DND-41 (cell line): ENCODE results near the gene TBC1D22A.

Experiments
- ATAC-seq: fragments of 200-7000 bp; cut with Tn5 transposase; 3 replicates; pipeline ENCODE4 v1.9.1; 2021; ENCODE audit warnings: low read depth; ENCODE audit not compliant: insufficient read depth
- DNase-seq: peaks from one replicate; pipeline ENCODE4 v3.0.0-alpha.2; 2020
- H2AFZ ChIP-seq: 2 replicates; pipeline ENCODE4 v1.6.0; 2012; ENCODE audit warnings: low read depth, low read length
- H3K27ac ChIP-seq: 2 replicates; pipeline ENCODE4 v1.5.1; 2012; ENCODE audit warnings: low read length, inconsistent platforms
- H3K27me3 ChIP-seq: fragments of 200-600 bp; sonication (generic); 2 replicates; pipeline ENCODE4 v1.6.0; 2012; ENCODE audit warnings: low read length, mild to moderate bottlenecking, inconsistent platforms; ENCODE audit not compliant: insufficient read depth, poor library complexity
- H3K36me3 ChIP-seq: 2 replicates; pipeline ENCODE4 v1.5.1; 2012; ENCODE audit warnings: low read length, inconsistent platforms; ENCODE audit not compliant: insufficient read depth
- H3K4me1 ChIP-seq: 2 replicates; pipeline ENCODE4 v1.5.1; 2012; ENCODE audit warnings: mild to moderate bottlenecking, low read length; ENCODE audit not compliant: insufficient read depth
- H3K4me2 ChIP-seq: 2 replicates; pipeline ENCODE4 v1.6.0; 2012; ENCODE audit warnings: mild to moderate bottlenecking, moderate library complexity, low read length, inconsistent platforms; ENCODE audit not compliant: insufficient read depth
- H3K4me3 ChIP-seq, 2 experiments: fragments of 200-600 bp in 1 of 2; shearing (Covaris generic) in 1 of 2; 2 replicates each; pipeline ENCODE4 v1.5.1; 2012 to 2016; ENCODE audit warnings: inconsistent platforms in 2 of 2, low read length in 2 of 2, mild to moderate bottlenecking in 2 of 2, low read depth in 1 of 2, moderate library complexity in 1 of 2
- H3K79me2 ChIP-seq: 2 replicates; pipeline ENCODE4 v1.6.0; 2012; ENCODE audit warnings: low read length, inconsistent platforms; ENCODE audit not compliant: insufficient read depth
- H3K9ac ChIP-seq: 2 replicates; pipeline ENCODE4 v1.6.0; 2012; ENCODE audit warnings: low read depth, mild to moderate bottlenecking, inconsistent platforms, low read length, moderate library complexity
- H3K9me3 ChIP-seq: 2 replicates; pipeline ENCODE4 v1.5.1; 2012; ENCODE audit warnings: low read length, moderate library complexity, mild to moderate bottlenecking, inconsistent platforms; ENCODE audit not compliant: insufficient read depth, severe bottlenecking
- H4K20me1 ChIP-seq: 2 replicates; pipeline ENCODE4 v1.6.0; 2012; ENCODE audit warnings: low read length; ENCODE audit not compliant: insufficient read depth
- EZH2 ChIP-seq: IDR thresholded peaks from 3 replicates; pipeline ENCODE4 v1.6.1; 2012; ENCODE audit warnings: borderline replicate concordance, low read depth, mild to moderate bottlenecking, moderate library complexity, low read length, inconsistent platforms; ENCODE audit not compliant: severe bottlenecking
- TF ChIP-seq, protein P1 (sequence below): IDR thresholded peaks from 2 replicates; pipeline ENCODE4 v1.5.1; 2012; ENCODE audit warnings: borderline replicate concordance, low read length, moderate library complexity, mild to moderate bottlenecking; ENCODE audit not compliant: poor library complexity, severe bottlenecking; ENCODE audit errors: extremely low read depth

Gene TBC1D22A

GRCh38 chr22:46869831-46870441, 107.5 kb downstream of the TBC1D22A start:
- Histone ChIP-seq H3K36me3 (peaks cover 10% of the 10 kb centered on the region; the same call in 1 of the 2 replicates), H3K79me2 (peaks cover under 1% of the 10 kb centered on the region; the same call in 1 of the 2 replicates), H3K4me2 (no peak overlapping the region), H3K27me3 (no peaks in the 10 kb centered on the region), H3K9me3 (peaks cover 24% of the 10 kb centered on the region), H3K27ac (no peak overlapping the region), H3K4me3 (no peak overlapping the region), H3K9ac (no peak overlapping the region), H3K4me1 (no peaks in the 10 kb centered on the region), H4K20me1 (no peaks in the 10 kb centered on the region), H2AFZ (no peak overlapping the region)
- DNase-seq (no peak), ATAC-seq (no peak)
- TF ChIP-seq, protein P1, sequence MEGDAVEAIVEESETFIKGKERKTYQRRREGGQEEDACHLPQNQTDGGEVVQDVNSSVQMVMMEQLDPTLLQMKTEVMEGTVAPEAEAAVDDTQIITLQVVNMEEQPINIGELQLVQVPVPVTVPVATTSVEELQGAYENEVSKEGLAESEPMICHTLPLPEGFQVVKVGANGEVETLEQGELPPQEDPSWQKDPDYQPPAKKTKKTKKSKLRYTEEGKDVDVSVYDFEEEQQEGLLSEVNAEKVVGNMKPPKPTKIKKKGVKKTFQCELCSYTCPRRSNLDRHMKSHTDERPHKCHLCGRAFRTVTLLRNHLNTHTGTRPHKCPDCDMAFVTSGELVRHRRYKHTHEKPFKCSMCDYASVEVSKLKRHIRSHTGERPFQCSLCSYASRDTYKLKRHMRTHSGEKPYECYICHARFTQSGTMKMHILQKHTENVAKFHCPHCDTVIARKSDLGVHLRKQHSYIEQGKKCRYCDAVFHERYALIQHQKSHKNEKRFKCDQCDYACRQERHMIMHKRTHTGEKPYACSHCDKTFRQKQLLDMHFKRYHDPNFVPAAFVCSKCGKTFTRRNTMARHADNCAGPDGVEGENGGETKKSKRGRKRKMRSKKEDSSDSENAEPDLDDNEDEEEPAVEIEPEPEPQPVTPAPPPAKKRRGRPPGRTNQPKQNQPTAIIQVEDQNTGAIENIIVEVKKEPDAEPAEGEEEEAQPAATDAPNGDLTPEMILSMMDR = no peak
- TF ChIP-seq EZH2 = no peak

DNA sequence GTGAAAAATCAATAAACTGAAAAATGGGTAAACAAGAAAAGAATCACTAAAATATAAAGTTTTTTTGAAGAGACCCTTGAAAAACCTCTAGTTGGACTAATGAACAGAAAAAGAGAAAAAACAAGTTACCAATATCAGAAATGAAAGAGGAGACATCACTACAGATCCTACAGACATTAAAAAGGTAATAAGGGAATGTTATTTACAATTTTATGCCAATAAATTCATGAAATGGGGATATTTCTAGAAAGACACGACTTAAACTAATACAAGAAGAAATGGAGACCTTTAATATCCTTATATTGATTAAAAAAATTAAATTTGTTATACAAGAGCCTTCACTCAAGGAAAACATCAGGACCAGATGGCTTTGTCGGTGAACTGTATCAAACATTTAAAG, 109.4 kb downstream of the TBC1D22A start:
- no peak overlapping the region for H3K4me3 ChIP-seq
- H2AFZ ChIP-seq = no peak overlapping the region
- peaks cover 24% of the 10 kb centered on the region for H3K9me3 ChIP-seq
- no peak overlapping the region for H3K4me2 ChIP-seq
- no peak overlapping the region for H3K27ac ChIP-seq
- H3K9ac ChIP-seq = no peak overlapping the region
- DNase-seq = no peak
- no peak for ATAC-seq
- H3K27me3 ChIP-seq = no peaks in the 10 kb centered on the region
- peaks cover 10% of the 10 kb centered on the region; the same call in 1 of the 2 replicates for H3K36me3 ChIP-seq
- H3K79me2 ChIP-seq = peaks cover 9% of the 10 kb centered on the region; the same call in 1 of the 2 replicates
- H3K4me1 ChIP-seq = no peaks in the 10 kb centered on the region
- peaks cover 6% of the 10 kb centered on the region; the same call in 1 of the 2 replicates for H4K20me1 ChIP-seq
- TF ChIP-seq, protein P1 = no peak
- no peak for TF ChIP-seq EZH2

DNA sequence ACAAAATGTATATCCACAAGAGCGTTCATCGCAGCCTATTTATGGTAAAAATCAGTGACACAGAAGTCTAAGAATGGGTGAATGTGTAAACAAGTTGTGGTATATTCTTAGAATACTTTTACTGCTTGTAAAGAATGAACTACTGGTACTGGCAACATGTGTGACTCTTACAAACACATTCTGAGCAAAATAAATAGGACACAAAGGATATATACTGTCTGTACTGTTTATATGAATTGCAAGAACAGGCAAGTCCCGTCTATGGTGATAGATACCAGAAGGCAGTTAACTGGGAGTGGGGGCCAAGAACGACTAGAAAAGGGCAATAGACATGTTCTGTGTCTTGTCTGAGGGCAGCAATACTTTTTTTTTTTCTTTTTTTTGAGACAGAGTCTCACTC, 112.6 kb downstream of the TBC1D22A start:
- Histone ChIP-seq H3K4me2 (no peak overlapping the region), H3K9me3 (peaks cover 22% of the 10 kb centered on the region), H4K20me1 (peaks cover 7% of the 10 kb centered on the region; the same call in 1 of the 2 replicates), H3K27me3 (no peaks in the 10 kb centered on the region), H3K79me2 (peaks cover 14% of the 10 kb centered on the region), H2AFZ (no peak overlapping the region), H3K4me3 (no peak overlapping the region), H3K27ac (no peak overlapping the region), H3K9ac (no peak overlapping the region), H3K4me1 (no peaks in the 10 kb centered on the region), H3K36me3 (peaks cover 10% of the 10 kb centered on the region; the same call in 1 of the 2 replicates)
- DNase-seq = no peak
- no peak for ATAC-seq
- TF ChIP-seq, protein P1 = no peak
- TF ChIP-seq EZH2 = no peak
